PFSK-1 (cell line): ENCODE measurements around the gene DNAJB8.

Experiments used
- FOXP2 ChIP-seq: optimal IDR thresholded peaks from 2 replicates; pipeline ENCODE3; 2011; ENCODE audit warnings: borderline replicate concordance, control low read depth, inconsistent platforms; ENCODE audit not compliant: insufficient read depth; ENCODE audit errors: extremely low read length, extremely low read depth
- POLR2AphosphoS5 ChIP-seq: IDR thresholded peaks from 2 replicates; pipeline ENCODE4 v1.6.1; 2012; ENCODE audit warnings: low read depth, mild to moderate bottlenecking, control low read depth, low read length, moderate library complexity
- SIN3A ChIP-seq: IDR thresholded peaks from 2 replicates; pipeline ENCODE4 v1.6.1; 2012; ENCODE audit warnings: mild to moderate bottlenecking, low read length, moderate library complexity, borderline replicate concordance; ENCODE audit not compliant: insufficient read depth
- TAF1 ChIP-seq: IDR thresholded peaks from 2 replicates; pipeline ENCODE4 v1.6.1; 2012; ENCODE audit warnings: low read length, control low read depth, borderline replicate concordance; ENCODE audit not compliant: insufficient read depth
- TF ChIP-seq, protein P1 (sequence below), 2 experiments: IDR thresholded peaks; 2 replicates each; pipeline versions ENCODE4 v1.6.1 to v1.8.0; 2011 to 2012; ENCODE audit warnings: low read depth in 2 of 2, low read length in 2 of 2, control low read depth in 1 of 2, inconsistent platforms in 1 of 2, mild to moderate bottlenecking in 1 of 2, moderate library complexity in 1 of 2; ENCODE audit not compliant: insufficient read depth in 1 of 2

- TF ChIP-seq, protein P1, sequence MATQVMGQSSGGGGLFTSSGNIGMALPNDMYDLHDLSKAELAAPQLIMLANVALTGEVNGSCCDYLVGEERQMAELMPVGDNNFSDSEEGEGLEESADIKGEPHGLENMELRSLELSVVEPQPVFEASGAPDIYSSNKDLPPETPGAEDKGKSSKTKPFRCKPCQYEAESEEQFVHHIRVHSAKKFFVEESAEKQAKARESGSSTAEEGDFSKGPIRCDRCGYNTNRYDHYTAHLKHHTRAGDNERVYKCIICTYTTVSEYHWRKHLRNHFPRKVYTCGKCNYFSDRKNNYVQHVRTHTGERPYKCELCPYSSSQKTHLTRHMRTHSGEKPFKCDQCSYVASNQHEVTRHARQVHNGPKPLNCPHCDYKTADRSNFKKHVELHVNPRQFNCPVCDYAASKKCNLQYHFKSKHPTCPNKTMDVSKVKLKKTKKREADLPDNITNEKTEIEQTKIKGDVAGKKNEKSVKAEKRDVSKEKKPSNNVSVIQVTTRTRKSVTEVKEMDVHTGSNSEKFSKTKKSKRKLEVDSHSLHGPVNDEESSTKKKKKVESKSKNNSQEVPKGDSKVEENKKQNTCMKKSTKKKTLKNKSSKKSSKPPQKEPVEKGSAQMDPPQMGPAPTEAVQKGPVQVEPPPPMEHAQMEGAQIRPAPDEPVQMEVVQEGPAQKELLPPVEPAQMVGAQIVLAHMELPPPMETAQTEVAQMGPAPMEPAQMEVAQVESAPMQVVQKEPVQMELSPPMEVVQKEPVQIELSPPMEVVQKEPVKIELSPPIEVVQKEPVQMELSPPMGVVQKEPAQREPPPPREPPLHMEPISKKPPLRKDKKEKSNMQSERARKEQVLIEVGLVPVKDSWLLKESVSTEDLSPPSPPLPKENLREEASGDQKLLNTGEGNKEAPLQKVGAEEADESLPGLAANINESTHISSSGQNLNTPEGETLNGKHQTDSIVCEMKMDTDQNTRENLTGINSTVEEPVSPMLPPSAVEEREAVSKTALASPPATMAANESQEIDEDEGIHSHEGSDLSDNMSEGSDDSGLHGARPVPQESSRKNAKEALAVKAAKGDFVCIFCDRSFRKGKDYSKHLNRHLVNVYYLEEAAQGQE (IDR thresholded peaks at IDR 0.05; ENCODE audit: insufficient read depth in 1 of 2, low read depth in 2 of 2, low read length in 2 of 2) = no peak
- TF ChIP-seq TAF1 (no peak), POLR2AphosphoS5 (no peak), SIN3A (no peak), FOXP2 (no peak)
These were observed 40.9 kb downstream of the DNAJB8 start for GRCh38 chr3:128425846-128426127.
